ENCODE measurements around the gene PLXNA2. TPM values are rescaled to one million over a fixed set of nuclear protein-coding genes. Genes with fewer than 3 reads are reported as not detected.

The PLXNA2 gene
- total and polyA plus RNA-seq, 3 donors from 2014 or later = 4.1 to 5.5 (median 4.7) TPM

GRCh38 chr1:208173749-208174148, 70.4 kb downstream of the PLXNA2 start:
- Histone ChIP-seq H3K36me3 (ENCODE audit: low read depth, missing control alignments) (no peaks in the 10 kb centered on the region), H3K27me3 (no peaks in the 10 kb centered on the region), H3K9me3 (no peaks in the 10 kb centered on the region), H3K27ac (no peak overlapping the region), H3K4me1 (no peaks in the 10 kb centered on the region), H3K4me3 (no peak overlapping the region)
- DNase-seq = no peak
- TF ChIP-seq CTCF (IDR thresholded peaks at IDR 0.05) = no peak
- TF ChIP-seq POLR2A (IDR thresholded peaks at IDR 0.05) = no peak
- 84 to 96% methylated on average over 6 of the region's 6 CpGs for WGBS, 2 donors
- intact Hi-C loops (cut with DNase I; ENCODE audit: low total_unique reads) = no loop called here

GRCh38 chr1:208172423-208173145, 71.6 kb downstream of the PLXNA2 start:
- H3K4me1 ChIP-seq = no peaks in the 10 kb centered on the region
- H3K27ac ChIP-seq = no peak overlapping the region

GRCh38 chr1:208171616-208172422, 72.4 kb downstream of the PLXNA2 start:
- no peak for DNase-seq
- Histone ChIP-seq H3K36me3 (ENCODE audit: low read depth, missing control alignments) (no peaks in the 10 kb centered on the region), H3K4me3 (no peak overlapping the region), H3K9me3 (no peaks in the 10 kb centered on the region), H3K27me3 (no peaks in the 10 kb centered on the region), H3K27ac (no peak overlapping the region), H3K4me1 (no peaks in the 10 kb centered on the region)
- intact Hi-C loops (cut with DNase I; ENCODE audit: low total_unique reads) = no loop called here
- TF ChIP-seq CTCF (IDR thresholded peaks at IDR 0.05) = no peak
- no peak for TF ChIP-seq POLR2A (IDR thresholded peaks at IDR 0.05)
- 86 to 89% methylated on average over 7 of the region's 7 CpGs for WGBS, 2 donors

More at GRCh38 chr1:208172423-208173145, 71.6 kb downstream of the PLXNA2 start:
- 78 to 94% methylated on average over 4 to 6 of the region's 6 CpGs for WGBS, 2 donors
- no peaks in the 10 kb centered on the region for H3K27me3 ChIP-seq
- intact Hi-C loops (cut with DNase I; ENCODE audit: low total_unique reads) = no loop called here
- H3K9me3 ChIP-seq = no peaks in the 10 kb centered on the region
- no peaks in the 10 kb centered on the region for H3K36me3 ChIP-seq (ENCODE audit: low read depth, missing control alignments)
- no peak overlapping the region for H3K4me3 ChIP-seq
- TF ChIP-seq CTCF (IDR thresholded peaks at IDR 0.05) (no peak), POLR2A (IDR thresholded peaks at IDR 0.05) (no peak)
- no peak for DNase-seq

GRCh38 chr1:208170252-208170651, 73.9 kb downstream of the PLXNA2 start:
- Histone ChIP-seq H3K9me3 (no peaks in the 10 kb centered on the region), H3K4me3 (no peak overlapping the region), H3K36me3 (ENCODE audit: low read depth, missing control alignments) (no peaks in the 10 kb centered on the region), H3K27ac (no peak overlapping the region), H3K4me1 (no peaks in the 10 kb centered on the region), H3K27me3 (no peaks in the 10 kb centered on the region)
- TF ChIP-seq POLR2A (IDR thresholded peaks at IDR 0.05) (no peak), CTCF (IDR thresholded peaks at IDR 0.05) (no peak)
- DNase-seq = no peak
- intact Hi-C loops (cut with DNase I; ENCODE audit: low total_unique reads) = no loop called here
- 62 to 63% methylated on average over 4 of the region's 4 CpGs for WGBS, 2 donors
